GM18909 (cell line): ENCODE measurements around the gene ATP11B.
A peak's percentile ranks its signal among the peaks of the same experiment; 100 is the strongest.
"Not testable (repeated sequence)": the region's sequence is repeated elsewhere in the genome, so short reads cannot be mapped to it uniquely, and the experiment has no call there.

Experiments used
- ATAC-seq: cut with Tn5 transposase; IDR thresholded peaks from one replicate; pipeline ENCODE4 v1.9.1; 2021; ENCODE audit warnings: mild to moderate bottlenecking; ENCODE audit not compliant: unreplicated experiment, poor library complexity

Gene ATP11B

DNA sequence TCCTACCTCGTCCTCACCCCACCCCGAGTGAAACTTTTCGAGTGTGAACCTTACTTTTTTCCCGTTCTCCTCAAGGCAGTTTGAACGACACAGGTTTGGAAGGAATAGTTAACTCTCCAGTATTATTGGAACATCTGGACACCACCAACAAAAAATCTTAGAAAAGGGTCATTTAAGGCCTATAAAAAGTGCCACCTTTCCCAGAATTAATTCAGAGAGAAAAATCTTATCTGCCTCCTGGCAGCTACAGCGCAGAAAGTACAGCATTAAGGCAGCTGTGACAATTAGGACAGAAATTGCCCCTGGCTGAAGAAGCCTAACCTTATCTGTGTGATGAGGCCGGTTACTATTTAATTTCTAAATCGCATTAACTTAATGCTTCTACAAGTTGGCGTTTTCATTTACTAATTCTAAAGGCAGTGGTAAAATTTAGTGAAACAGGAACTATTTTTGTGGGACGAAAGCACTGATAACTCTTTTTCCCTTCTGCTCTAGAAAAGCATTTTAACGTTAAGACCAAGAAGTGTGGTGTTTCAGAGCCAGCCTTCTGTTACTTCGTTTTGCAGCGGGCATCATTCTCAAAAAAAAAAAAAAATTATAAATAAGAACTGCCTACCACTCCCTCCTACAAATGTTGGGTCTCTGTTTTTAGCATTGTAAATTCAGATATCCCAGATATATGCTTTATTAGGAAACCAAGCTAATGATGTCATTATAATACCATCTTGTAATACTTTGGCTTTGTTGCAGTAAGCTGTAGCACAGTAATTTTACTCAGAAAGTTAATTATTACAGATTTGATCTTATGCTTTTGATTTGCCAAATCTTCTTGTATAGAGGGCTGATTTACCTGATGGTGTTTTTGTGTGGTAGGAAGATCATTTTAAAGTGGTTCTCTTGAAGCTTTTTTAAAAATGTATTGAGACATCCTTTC is 1.4 kb downstream of the ATP11B start:
- no peak for ATAC-seq

DNA sequence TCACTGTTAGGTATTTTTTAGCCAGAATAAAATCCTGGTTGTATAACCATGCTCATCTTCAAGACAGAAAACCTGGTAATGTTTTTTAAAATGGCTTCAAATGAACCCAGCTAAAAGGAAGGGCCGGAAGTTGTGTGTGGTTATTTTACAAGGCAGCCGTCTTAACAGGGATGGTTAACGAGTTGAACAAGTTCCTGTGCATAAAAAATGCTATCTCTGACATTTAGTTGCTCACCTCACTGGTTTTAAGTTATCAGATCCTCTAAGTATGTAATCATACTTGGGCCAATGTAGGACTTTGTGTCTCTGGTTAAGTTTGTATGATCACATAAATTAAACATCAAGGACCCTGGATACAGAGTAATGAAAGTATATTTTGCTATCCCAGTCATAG is 2.1 kb downstream of the ATP11B start:
- peak; percentile 35 for ATAC-seq

DNA sequence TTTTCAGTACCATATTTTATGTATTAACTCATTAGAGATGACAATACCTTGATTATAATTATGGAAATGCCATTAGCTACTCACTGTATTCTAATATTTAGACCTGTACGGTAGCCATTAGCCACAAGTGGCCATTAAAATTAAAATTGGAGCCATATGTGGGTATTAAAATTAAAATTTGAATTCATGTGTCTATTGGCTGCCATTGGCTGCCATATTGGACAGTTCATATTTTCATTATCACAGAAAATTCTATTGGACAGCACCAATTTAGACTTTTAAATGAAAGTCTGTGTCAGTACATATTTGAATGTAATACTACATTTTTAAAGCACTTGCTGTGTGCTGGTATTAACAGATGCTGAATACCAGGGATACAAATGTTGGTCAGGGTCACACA is 3.0 kb downstream of the ATP11B start:
- ATAC-seq, result no peak

DNA sequence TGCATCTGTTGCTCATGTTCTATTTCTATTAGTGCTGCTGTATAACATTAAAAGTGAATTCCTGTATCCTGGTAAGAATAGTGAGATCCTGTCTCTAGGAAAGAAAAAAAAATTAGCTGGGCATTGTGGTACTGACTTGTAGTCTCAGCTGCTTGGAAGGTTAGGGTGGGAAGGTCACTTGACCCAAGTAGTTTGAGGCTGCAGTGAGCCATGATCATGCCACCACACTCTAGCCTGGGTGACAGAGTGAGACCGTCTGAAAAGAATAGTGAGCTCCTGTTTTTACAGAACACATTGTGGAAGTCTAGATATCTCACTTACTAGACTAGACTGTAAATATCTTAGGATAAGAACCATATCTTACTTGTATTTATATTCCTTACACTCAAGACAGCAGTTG is 4.6 kb downstream of the ATP11B start:
- ATAC-seq, result no peak

DNA sequence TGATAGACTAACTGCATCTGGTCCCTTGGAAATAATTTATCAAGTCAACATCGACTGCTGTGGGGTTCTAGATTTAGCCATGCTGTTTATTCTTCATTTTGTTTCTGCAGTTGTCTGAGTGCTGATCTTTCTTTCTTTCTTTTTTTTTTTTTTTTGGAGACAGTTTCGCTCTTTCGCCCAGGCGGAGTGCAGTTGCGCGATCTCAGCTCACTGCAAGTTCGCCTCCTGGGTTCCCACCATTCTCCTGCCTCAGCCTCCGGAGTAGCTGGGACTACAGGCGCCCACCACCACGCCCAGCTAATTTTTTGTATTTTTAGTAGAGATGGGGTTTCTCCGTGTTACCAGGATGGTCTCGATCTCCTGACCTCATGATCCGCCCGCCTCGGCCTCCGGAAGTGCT is 5.8 kb downstream of the ATP11B start:
- ATAC-seq, result not testable (repeated sequence)

DNA sequence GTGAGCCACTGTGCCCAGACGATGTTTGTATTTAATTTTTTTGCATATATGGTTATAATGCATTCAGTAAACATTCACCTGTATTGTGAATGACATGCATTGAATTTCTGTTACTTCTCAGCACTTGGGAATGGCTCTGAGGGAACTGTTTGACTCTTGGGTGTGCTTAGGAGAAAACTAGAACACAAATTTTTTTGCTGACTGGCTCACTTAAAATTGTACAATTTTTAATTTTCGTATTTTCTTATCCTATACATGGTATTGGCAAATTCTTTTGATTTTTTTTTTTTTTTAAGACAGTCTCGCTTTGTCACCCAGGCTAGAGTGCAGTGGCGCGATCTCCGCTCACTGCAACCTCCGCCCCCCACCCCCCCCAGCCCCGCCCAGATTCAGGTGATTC is 7.2 kb downstream of the ATP11B start:
- no peak for ATAC-seq

DNA sequence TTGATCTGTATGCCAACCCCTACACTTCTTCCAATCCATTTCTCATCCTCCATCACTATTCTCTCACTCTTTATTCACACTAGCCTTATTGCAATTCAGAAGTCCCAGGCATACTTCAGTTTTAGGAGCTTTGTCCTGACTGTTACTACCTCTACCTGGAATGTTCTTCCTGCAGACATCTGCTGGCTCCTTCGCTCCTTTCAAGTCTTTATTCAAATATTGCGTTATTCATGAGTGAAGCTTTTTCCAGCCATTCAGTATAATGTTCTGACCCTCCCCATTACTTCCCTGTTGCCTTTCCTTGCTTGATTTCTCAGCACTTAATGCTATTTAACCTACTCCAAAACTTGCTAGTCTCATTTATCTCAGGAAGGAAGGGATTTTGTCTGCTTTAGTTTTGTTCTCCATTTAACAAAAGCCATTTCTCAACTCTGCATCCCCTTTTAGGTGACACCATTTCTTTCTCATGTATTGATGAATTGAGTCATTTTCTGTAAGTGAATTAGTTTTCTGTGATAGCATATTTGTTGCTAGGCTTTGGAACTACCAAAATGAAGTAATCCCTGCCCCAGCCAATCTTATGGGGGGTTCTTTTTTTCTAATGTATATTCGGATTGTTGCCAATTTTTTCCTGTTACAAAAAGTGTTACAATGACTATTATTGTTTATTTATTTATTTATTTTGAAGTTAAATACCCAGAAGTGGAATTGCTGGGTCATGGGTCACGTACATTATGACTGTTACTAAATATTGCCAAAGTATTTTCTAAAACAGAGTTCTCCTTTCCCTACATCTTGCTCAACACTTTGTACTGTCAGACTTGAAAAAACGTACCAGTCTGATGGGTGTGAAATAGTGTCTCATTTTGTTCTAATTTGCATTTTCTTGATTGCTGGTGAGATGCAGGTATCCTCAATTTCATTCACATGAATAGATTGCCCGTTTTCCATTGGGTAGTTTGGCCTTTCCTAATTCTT is 9.4 kb downstream of the ATP11B start:
- no peak for ATAC-seq

DNA sequence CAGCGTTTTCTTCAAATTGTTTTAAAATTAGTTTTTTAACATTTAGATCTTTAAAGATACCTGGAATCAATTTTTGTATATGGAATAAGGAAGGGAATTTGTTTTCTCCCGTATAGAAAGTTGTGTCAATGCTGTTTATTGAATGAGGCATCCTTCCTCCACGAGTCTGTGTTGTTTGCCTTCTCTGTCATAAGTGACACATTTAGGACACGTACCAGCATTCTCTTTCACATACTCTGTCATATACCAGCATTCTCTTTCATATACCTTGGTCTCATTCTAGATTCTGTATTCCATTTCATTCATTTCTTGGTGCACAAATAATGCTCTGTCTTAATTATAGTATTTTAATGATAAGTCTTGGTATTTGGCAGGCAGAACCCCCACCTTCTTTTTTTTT is 10.3 kb downstream of the ATP11B start:
- ATAC-seq, result no peak

DNA sequence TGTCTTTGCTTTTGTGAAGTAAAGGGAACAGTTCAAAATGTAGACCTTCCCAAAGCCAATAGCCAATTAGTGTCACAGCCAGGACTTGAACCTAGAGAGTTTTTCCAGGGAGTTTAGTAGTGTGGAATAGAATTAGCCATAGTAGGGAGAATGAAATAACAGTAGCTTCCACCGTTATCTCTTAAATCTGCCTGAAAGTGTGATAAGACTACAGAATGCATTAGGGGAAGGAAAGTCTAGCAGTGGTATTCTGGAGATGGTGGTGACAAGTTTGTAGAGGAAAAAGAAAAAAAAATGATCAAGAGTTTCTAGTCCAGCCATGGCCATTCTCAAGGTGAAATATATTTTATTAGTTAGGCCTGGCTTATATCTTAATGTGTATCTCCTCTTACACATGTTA is 13.8 kb downstream of the ATP11B start:
- no peak for ATAC-seq

DNA sequence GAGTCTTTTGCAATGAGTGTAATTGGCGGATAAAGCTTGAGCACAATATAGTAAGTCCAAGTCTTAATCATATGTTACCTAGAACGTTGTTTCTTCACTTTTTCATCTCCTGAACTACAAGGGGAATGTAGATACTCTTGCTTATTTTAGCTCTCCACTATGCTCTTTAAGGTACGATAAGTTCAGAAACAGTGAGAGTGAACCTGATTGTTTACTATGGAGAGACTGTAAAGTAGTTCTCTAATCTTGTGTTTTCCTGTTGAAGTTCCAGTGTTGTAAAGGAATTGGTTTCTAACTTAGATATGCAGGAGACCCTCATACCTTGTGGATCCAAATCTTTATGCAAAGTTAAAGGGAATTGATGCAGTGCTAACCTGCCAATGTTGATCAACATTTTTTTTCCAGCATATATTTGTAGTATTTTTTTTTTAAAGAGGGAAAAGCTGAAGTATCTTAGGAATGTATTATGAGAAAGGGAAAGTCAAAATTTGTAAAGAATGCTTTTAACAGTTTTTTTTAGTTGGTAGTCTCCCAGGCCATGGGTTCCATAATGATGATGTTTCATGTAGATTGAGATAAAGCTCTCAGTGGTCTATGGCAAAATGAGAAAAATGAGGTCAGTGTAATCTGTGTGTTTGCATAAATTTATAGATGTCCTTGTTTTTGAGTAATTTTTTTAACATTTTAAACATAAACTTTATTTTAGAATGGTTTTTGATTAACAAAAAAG is 14.9 kb downstream of the ATP11B start:
- no peak for ATAC-seq

DNA sequence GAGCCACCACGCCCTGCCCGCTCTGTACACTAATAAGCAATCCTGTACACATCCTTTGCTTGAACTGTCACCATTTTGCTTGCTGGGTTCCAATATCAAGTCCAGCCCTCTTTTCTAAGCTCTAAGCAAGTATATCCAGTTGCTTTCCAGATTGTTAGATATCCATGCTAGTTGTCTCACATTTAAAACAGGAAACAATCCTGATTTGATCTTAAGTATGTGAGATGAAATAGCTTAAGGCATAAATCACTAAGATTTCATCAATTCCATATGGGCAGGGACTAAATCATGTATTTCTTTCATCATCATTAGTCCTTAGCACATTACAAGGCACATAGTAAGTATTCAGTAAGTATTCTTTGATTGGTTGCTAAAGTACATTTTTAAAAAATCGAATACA is 16.2 kb downstream of the ATP11B start:
- ATAC-seq, result no peak

DNA sequence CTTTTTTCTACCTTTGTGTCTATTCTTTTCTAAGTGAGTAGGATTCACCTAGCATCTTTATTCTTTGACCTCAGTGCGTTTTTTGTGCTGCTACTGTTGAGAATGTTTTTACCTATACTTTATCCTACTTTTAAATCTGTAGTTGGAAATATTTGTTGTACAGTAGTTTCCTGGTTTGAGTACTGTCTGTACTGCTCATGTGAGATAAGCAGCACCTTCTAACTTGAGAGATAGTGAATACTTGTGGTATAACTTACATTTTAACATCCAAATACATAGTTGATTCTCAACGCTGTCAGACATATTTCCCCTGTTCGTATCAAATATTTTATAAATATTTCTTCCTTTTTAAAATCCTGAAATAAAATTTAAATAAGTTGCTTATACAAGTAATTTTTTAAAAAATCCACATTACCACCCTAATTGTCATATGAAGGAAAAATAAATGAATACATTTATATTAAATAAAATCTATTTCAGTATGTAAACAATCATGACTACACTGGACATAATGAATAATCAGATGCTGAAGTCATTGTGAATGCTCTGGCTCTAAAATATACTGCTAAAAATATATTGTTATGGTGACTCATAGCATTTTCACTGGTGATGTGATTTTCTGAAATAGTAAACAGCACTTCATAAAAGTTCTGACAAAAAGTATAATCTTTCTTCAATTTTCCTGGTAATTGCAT is 17.4 kb downstream of the ATP11B start:
- no peak for ATAC-seq

DNA sequence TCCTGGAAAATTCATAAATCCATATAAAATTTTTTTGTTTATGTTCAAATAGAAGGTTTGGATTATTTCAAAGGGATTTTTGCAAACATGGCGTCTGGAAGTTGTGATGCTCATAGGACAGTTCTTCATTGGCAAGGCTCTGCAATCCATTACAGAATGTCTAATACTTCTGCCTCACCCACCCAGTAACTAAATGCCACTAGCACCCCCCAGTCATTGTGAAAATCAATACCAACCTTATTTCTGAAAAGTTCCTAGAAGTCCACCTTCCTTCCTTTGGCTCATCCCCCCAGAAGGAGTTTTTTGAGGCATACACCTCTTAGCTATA is 17.9 kb downstream of the ATP11B start:
- no peak for ATAC-seq

DNA sequence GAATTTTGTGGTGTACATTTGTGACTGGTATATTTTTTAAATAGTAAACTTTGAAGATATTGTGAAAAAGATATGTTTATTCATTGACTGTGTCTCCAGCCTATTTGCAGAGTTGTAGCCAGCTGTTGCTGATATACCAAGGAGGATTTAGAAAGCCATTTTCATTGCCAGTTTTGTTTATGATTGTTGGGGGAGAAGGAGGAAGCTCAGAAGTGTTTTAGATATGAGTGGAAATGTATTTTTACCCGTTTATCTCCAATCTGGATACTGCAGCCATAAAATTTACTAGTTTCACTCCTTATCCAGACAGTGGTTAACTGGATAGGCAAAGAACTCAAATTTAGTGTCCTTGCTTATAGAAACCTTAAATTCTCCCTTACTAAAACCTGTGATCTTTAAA is 18.8 kb downstream of the ATP11B start:
- no peak for ATAC-seq

DNA sequence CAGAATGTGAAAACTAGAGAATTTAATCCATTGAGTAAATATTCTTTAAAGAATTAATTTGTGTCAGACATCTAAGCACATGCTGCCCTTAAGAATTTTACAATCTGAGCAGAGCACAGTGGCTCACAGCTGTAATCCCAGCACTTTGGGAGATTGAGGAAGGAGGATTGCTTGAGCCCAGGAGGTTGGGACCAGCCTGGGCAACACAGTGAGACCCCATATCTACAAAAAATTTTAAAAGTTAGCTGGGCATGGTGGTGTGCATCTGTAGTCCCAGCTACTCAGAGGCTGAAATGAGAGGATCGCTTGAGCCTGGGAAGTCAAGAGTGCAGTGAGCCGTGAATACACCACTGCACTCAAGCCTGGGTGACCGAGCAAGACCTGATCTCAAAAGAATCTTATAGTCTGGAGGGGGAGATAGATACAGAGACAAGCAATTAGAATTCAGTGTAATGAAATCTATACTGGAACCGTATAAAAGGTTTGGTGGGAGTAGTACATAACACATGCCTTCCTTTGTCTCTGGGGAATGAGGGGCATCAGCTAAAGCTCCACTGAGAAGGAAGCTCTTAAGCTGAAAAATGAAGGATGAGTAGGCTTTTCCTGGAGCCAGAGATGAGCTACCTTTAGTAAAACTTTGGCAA is 21.2 kb downstream of the ATP11B start:
- no peak for ATAC-seq

DNA sequence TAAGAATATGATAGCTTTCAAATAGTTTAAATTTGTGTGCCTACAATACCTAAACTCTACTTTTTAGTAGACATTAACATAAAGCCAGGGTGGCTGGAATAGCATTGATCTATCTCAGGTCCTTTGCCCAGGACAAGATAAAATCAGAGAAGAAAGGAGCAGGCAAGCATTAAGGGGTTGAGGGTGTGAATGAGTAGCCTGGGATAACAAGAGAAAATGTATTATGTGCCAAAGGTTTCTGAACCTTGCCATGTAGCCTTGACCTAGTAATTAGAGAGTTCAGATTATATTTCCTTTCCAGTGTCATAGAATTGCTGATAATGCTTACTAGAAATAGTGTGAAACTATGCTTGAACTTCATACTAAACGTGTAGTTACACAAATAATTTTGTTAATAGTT is 22.9 kb downstream of the ATP11B start:
- no peak for ATAC-seq

DNA sequence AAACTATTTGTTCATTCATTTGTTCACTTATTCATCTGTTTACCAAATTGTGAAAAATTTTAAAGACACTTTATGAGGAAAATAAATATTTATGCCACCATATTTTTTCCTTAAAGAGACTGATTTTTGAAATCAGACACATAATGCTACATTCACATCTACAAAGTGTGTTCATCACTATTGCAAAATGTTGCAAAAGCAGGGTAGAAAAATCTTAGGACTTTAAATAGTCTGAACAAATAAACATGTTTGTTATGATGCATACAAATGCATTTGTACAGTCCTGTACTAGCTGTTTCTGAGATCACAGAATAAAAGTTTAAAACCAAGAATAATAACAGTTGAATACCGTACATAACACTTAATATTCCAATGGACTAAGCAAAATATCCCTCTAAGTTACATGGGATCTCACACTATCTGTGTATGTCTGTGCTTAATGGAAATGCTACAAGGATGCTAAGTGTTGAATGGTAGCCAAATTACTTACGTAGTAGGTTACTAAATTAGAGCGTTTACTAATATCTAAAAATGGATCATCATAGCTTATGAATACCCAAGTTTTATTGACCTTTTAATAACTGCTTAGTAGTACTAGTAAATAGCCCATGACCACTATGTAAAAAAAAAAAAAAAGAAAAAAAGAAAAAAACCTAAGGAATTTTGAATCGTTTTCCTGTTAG is 25.1 kb downstream of the ATP11B start:
- no peak for ATAC-seq

DNA sequence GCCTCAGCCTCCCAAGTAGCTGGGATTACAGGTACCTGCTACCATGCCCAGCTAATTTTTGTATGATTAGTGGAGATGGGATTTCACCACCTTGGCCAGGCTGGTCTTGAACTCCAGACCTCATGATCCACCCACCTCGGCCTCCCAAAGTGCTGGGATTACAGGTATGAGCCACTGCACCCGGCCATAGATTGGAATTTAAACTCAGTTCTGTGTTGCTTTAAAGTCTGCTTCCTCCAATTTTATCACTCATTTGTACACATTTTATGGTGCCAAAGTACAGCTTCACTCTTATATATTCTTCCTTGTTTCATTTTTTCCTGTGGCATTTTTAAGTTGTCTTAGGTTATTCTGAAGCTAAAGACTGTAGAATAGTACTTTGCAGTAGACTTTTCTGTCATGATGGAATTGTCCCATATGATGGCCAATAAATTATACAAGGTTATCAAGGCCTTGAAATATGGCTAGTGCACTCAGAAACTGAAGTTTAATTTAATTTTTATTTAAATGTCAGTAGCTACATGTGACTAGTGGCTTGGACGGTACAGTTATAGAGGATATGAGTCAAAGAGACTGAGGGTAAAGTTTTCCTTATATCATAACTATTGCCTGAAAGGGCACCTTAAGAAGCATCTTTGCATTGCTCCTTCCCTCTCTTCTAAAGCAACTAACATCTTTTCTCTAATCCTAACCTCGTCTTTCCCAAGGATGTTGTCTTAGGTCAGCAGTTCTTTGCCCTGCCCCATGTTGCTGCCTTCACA is 28.1 kb downstream of the ATP11B start:
- no peak for ATAC-seq
